Endothelial cell of umbilical vein (primary cell): ENCODE data around the gene SEC14L1. TPM values are rescaled to one million over a fixed set of nuclear protein-coding genes. Genes with fewer than 3 reads are reported as not detected.

Experiments
- BruUV-seq: library from RNA; stranded (reverse); fragments of 400-500 nt; replicated peaks from 2 replicates; lab custom pipeline; 2021; lab: Mats Ljungman, UMichigan
- CTCF ChIA-PET: fragments of 300-600, 350-600 bp; sonication (Branson Sonifier 250); formaldehyde crosslinking; loops from one replicate; lab custom pipeline; 2021; ENCODE audit warnings: antibody characterized with exemption, inconsistent platforms; lab: Charles Lee
- POLR2A ChIA-PET: fragments of 300-600, 350-600 bp; sonication (Branson Sonifier 250); formaldehyde crosslinking; loops from one replicate; lab custom pipeline; 2021; ENCODE audit warnings: antibody characterized with exemption, inconsistent platforms; lab: Charles Lee
- DNase-seq: peaks from one replicate; pipeline ENCODE4 v3.0.0-alpha.2; 2011; ENCODE audit warnings: low read depth, low spot score
- FAIRE-seq: peaks from 2 replicates; lab custom pipeline; 2011; peaks lifted over from hg19 to GRCh38; lab: Jason Lieb, UNC
- H2AFZ ChIP-seq: 2 replicates; pipeline ENCODE4 v1.6.0; 2012; ENCODE audit warnings: low read depth, low read length, control low read depth, inconsistent platforms
- H3K27ac ChIP-seq: 2 replicates; pipeline ENCODE4 v1.5.1; 2011; ENCODE audit warnings: low read depth, mild to moderate bottlenecking, control low read depth, low read length, moderate library complexity; ENCODE audit not compliant: insufficient read depth
- H3K27me3 ChIP-seq, 2 experiments: 2 replicates each; pipeline versions ENCODE4 v1.6.0 to v1.6.1; 2011; ENCODE audit warnings: low read length in 2 of 2, mixed read lengths in 1 of 2; ENCODE audit not compliant: control insufficient read depth in 2 of 2, insufficient read depth in 2 of 2
- H3K36me3 ChIP-seq, 2 experiments: 2 replicates in 1 of 2; 3 replicates in 1 of 2; pipeline ENCODE4 v1.5.1; 2011; ENCODE audit warnings: low read length in 2 of 2, mild to moderate bottlenecking in 1 of 2, moderate library complexity in 1 of 2; ENCODE audit not compliant: control insufficient read depth in 2 of 2, insufficient read depth in 2 of 2; ENCODE audit errors: extremely low read depth in 1 of 2
- H3K4me1 ChIP-seq: 3 replicates; pipeline ENCODE4 v1.5.1; 2011; ENCODE audit warnings: mild to moderate bottlenecking, low read length; ENCODE audit not compliant: control insufficient read depth, insufficient read depth; ENCODE audit errors: extremely low read depth
- H3K4me2 ChIP-seq: 2 replicates; pipeline ENCODE4 v1.6.1; 2011; ENCODE audit warnings: low read length, control low read depth, mixed read lengths; ENCODE audit not compliant: insufficient read depth
- H3K4me3 ChIP-seq, 3 experiments: fragments of 200-600 bp in 1 of 3; sonication (generic), shearing (Covaris generic) in 1 of 3; replicated peaks in 1 of 3; 2 replicates each; pipeline ENCODE4 v1.5.1; 2011 to 2016; ENCODE audit warnings: control low read depth in 3 of 3, low read length in 3 of 3, mild to moderate bottlenecking in 2 of 3, inconsistent platforms in 1 of 3, low read depth in 1 of 3, moderate library complexity in 1 of 3; ENCODE audit not compliant: insufficient read depth in 1 of 3
- H3K79me2 ChIP-seq: 2 replicates; pipeline ENCODE4 v1.6.0; 2012; ENCODE audit warnings: low read length, inconsistent platforms; ENCODE audit not compliant: control insufficient read depth, insufficient read depth
- H3K9ac ChIP-seq: replicated peaks from 2 replicates; pipeline ENCODE3; 2011; ENCODE audit warnings: low read length, control low read depth; ENCODE audit not compliant: insufficient read depth; ENCODE audit errors: extremely low read depth
- H3K9me1 ChIP-seq: replicated peaks from 3 replicates; pipeline ENCODE4 v1.6.0; 2011; ENCODE audit warnings: mild to moderate bottlenecking, low read length; ENCODE audit not compliant: control insufficient read depth, insufficient read depth; ENCODE audit errors: extremely low read depth
- H3K9me3 ChIP-seq: replicated peaks from 2 replicates; pipeline ENCODE4 v1.5.1; 2012; ENCODE audit warnings: low read length, inconsistent platforms; ENCODE audit not compliant: control insufficient read depth, insufficient read depth
- H4K20me1 ChIP-seq: replicated peaks from 2 replicates; pipeline ENCODE3; 2011; ENCODE audit warnings: mild to moderate bottlenecking, low read length; ENCODE audit not compliant: control insufficient read depth, insufficient read depth; ENCODE audit errors: extremely low read depth
- CTCF ChIP-seq, 2 donors: IDR thresholded peaks; 1 replicate in 1 of 2; 2 replicates in 1 of 2; pipeline ENCODE4 v1.5.1; 2011; ENCODE audit warnings: low read length in 2 of 2, mild to moderate bottlenecking in 2 of 2, moderate library complexity in 2 of 2, control low read depth in 1 of 2, inconsistent platforms in 1 of 2, low read depth in 1 of 2; ENCODE audit not compliant: insufficient read depth in 1 of 2; ENCODE audit errors: extremely low read depth in 1 of 2
- EZH2 ChIP-seq: IDR thresholded peaks from 2 replicates; pipeline ENCODE4 v1.6.1; 2012; ENCODE audit warnings: borderline replicate concordance, low read depth, mild to moderate bottlenecking, moderate library complexity, low read length, inconsistent platforms; ENCODE audit not compliant: severe bottlenecking
- FOS ChIP-seq: IDR thresholded peaks from 2 replicates; pipeline ENCODE4 v1.6.1; 2011; ENCODE audit warnings: mild to moderate bottlenecking, low read length, moderate library complexity, borderline replicate concordance; ENCODE audit not compliant: insufficient read depth
- GATA2 ChIP-seq: IDR thresholded peaks from 2 replicates; pipeline ENCODE4 v1.7.0; 2011; ENCODE audit warnings: low read depth, mild to moderate bottlenecking, moderate library complexity, mixed read lengths, low read length; ENCODE audit not compliant: insufficient read length, insufficient read depth
- JUN ChIP-seq: IDR thresholded peaks from 2 replicates; pipeline ENCODE4 v1.6.1; 2011; ENCODE audit warnings: borderline replicate concordance, low read depth; ENCODE audit not compliant: insufficient read length, insufficient read depth
- MAX ChIP-seq: IDR thresholded peaks from 2 replicates; pipeline ENCODE4 v1.6.1; 2011; ENCODE audit not compliant: insufficient read depth, insufficient read length
- MYC ChIP-seq: IDR thresholded peaks from one replicate; pipeline ENCODE4 v1.6.1; 2011; ENCODE audit warnings: mild to moderate bottlenecking, low read depth, low read length
- POLR2A ChIP-seq: IDR thresholded peaks from 2 replicates; pipeline ENCODE4 v1.6.1; 2012; ENCODE audit warnings: low read depth, mild to moderate bottlenecking, control low read depth, low read length
- POLR2AphosphoS5 ChIP-seq: IDR thresholded peaks from 2 replicates; pipeline ENCODE4 v1.6.1; 2012; ENCODE audit warnings: low read depth, mild to moderate bottlenecking, control low read depth, low read length, moderate library complexity; ENCODE audit not compliant: insufficient read depth
- dilution Hi-C: fragments of 300-500 bp; cut with MboI; formaldehyde crosslinking; loops from one replicate; pipeline ENCODE4 v1.15.0; 2019; ENCODE audit warnings: low sequenced_read_pairs; ENCODE audit not compliant: extremely low pct_ligation_motif_present
- intact Hi-C: fragments of 100-400 bp; cut with micrococcal nuclease; formaldehyde crosslinking; loops from one replicate; pipeline ENCODE4 v1.10.0; 2022
- polyA plus RNA-seq, 4 experiments: library from polyadenylated mRNA; depleted of rRNA in 3 of 4; stranded (reverse) in 3 of 4; unstranded in 1 of 4; fragments of >200 nt; gene quantifications; 2 replicates each; pipeline versions ENCODE4 v1.2.1 to v1.2.3, GENCODE V29; 2011 to 2012; ENCODE audit warnings: missing spikeins in 1 of 4
- total RNA-seq: library from RNA; stranded (reverse); gene quantifications from 2 replicates; pipeline ENCODE4 v1.2.3, GENCODE V29; 2021

Gene SEC14L1
- total and polyA plus RNA-seq, 2 donors (not counting 3 experiments of a cell fraction or from before 2014, with no cell fraction given), result 215 to 631 TPM

GRCh38 chr17:77211681-77212080 lies 70.9 kb downstream of the SEC14L1 start:
- BruUV-seq, result no TSS peak
- CTCF ChIA-PET, result interaction anchor here (1.1 kb wide), 1 partner anchor 30 kb away, joined by 3 read pairs; no protein-coding TSS in a partner anchor

More at GRCh38 chr17:77211681-77212080, 70.9 kb downstream of the SEC14L1 start:
- TF ChIP-seq FOS, result no peak
- TF ChIP-seq EZH2, result no peak
- TF ChIP-seq MAX, result no peak
- TF ChIP-seq CTCF (IDR thresholded peaks at IDR 0.05; ENCODE audit: extremely low read depth in 1 of 2, insufficient read depth in 1 of 2, low read depth in 1 of 2, low read length in 2 of 2), result no peak
- no peak for TF ChIP-seq POLR2AphosphoS5
- no peak for TF ChIP-seq GATA2
- no peak for TF ChIP-seq MYC
- no peak for TF ChIP-seq JUN
- TF ChIP-seq POLR2A, result no peak
- Histone ChIP-seq H3K79me2 (peaks cover 80% of the 10 kb centered on the region), H2AFZ (no peak overlapping the region), H4K20me1 (no peaks in the 10 kb centered on the region), H3K27me3 (no peaks in the 10 kb centered on the region), H3K9me3 (no peaks in the 10 kb centered on the region), H3K9me1 (no peaks in the 10 kb centered on the region), H3K36me3 (peaks cover 73 to 75% of the 10 kb centered on the region in 2 experiments), H3K27ac (no peak overlapping the region), H3K4me2 (no peak overlapping the region), H3K9ac (no peak overlapping the region), H3K4me3 (no peak overlapping the region), H3K4me1 (peaks cover 26% of the 10 kb centered on the region)
- POLR2A ChIA-PET, result no interaction called here
- dilution Hi-C loops (no loop called here), intact Hi-C loops (no loop called here)
- FAIRE-seq (no peak), DNase-seq (no peak)
